ENCODE measurements around the gene PPP1R26. TPM values are rescaled to one million over a fixed set of nuclear protein-coding genes. Genes with fewer than 3 reads are reported as not detected.

Gene PPP1R26
- polyA plus RNA-seq, 1 donor: 31.2 TPM

DNA sequence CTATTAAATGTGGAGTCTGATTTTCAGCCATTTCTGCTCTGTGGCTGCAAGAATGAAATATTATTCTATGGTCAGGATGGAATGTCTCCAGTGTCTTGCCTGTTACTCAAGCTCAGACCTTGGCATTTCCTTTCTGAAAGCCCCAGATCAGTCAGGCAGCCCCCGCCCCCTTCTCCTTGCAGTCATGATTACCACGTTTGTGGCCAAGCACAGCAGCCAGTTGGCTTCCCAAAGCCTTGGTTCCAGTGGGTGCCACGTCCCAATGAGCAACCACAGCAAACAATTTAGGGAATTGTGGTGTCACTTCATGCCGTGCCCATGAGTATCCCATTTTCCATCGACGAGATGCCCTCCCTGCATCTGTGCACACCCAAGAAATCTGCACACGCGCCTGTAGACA lies 56.6 kb downstream of the PPP1R26 start:
- no peak for DNase-seq

Other genes with a start within 250 kb of the PPP1R26 start
- gene MRPS2, start 20.9 kb downstream of the PPP1R26 start, polyA plus RNA-seq (ENCODE audit: insufficient read length): 44.4 TPM
- gene LCN1, start 41.7 kb downstream of the PPP1R26 start, polyA plus RNA-seq (ENCODE audit: insufficient read length): not detected
- gene OBP2A, start 66.3 kb downstream of the PPP1R26 start, polyA plus RNA-seq (ENCODE audit: insufficient read length): not detected
- 0.42 TPM for gene PAEP, start 82.0 kb downstream of the PPP1R26 start, polyA plus RNA-seq (ENCODE audit: insufficient read length)
- gene GLT6D1, start 159.8 kb downstream of the PPP1R26 start, polyA plus RNA-seq (ENCODE audit: insufficient read length): not detected
- gene LCN9, start 183.5 kb downstream of the PPP1R26 start, polyA plus RNA-seq (ENCODE audit: insufficient read length): not detected
- gene SOHLH1, start 219.7 kb downstream of the PPP1R26 start, polyA plus RNA-seq (ENCODE audit: insufficient read length): not detected
- gene KCNT1, start 222.4 kb downstream of the PPP1R26 start, polyA plus RNA-seq (ENCODE audit: insufficient read length): 0.08 TPM

All from left kidney (tissue), 2 donors.